ENCODE data around the gene FAM24A. TPM values are rescaled to one million over a fixed set of nuclear protein-coding genes. Genes with fewer than 3 reads are reported as not detected.

Gene FAM24A
- total and polyA plus RNA-seq, 10 of the 15 experiments (the other 5 are each of a cell fraction or from before 2014, with no cell fraction given), result not detected

DNA sequence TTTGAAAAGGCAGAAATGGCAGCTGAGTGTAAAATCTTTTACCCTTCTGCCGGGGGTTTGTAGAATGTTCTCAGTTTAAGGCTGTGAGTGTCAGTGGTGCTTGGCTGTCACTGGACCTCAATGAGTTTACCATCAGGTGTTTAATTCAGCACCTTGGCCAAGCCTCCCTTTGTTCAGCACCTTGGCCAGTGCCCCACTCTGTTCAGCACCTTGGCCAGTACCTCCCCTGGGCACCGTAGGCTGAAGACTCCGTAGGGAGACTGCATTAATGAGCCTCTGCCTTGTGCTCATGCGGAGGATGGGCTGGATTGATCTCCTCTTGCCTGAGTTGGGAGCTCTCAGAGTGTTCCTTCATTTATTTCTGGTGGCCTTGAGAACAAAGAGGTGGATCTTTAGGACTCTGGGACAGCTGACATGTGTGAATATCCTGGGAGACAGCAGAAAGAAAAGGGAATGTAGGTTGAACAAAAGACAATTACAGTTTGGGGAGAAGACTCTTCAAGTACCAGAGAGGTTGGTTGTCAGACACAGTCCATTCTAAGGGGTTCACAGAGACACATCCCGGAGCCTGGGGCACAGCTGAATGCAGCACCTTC is 1.6 kb downstream of the FAM24A start (continued):
- TF ChIP-seq, protein P1, sequence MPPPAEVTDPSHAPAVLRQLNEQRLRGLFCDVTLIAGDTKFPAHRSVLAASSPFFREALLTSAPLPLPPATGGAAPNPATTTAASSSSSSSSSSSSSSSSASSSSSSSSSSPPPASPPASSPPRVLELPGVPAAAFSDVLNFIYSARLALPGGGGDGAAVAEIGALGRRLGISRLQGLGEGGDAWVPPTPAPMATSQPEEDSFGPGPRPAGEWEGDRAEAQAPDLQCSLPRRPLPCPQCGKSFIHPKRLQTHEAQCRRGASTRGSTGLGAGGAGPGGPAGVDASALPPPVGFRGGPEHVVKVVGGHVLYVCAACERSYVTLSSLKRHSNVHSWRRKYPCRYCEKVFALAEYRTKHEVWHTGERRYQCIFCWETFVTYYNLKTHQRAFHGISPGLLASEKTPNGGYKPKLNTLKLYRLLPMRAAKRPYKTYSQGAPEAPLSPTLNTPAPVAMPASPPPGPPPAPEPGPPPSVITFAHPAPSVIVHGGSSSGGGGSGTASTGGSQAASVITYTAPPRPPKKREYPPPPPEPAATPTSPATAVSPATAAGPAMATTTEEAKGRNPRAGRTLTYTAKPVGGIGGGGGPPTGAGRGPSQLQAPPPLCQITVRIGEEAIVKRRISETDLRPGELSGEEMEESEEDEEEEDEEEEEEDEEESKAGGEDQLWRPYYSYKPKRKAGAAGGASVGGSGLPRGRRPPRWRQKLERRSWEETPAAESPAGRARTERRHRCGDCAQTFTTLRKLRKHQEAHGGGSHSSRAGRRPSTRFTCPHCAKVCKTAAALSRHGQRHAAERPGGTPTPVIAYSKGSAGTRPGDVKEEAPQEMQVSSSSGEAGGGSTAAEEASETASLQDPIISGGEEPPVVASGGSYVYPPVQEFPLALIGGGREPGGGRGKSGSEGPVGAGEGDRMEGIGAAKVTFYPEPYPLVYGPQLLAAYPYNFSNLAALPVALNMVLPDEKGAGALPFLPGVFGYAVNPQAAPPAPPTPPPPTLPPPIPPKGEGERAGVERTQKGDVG (CRISPR knock-in tag; IDR thresholded peaks at IDR 0.05), result no peak
- TF ChIP-seq BCL11A (IDR thresholded peaks at IDR 0.05; ENCODE audit: low read depth, low read length), result no peak
- TF ChIP-seq RCOR1 (conservative IDR thresholded peaks at IDR 0.05; ENCODE audit: low read depth, low read length), result peak; percentile 97
- TF ChIP-seq KLF5 (IDR thresholded peaks at IDR 0.05; ENCODE audit: partially characterized antibody), result no peak
- TF ChIP-seq ZNF217 (IDR thresholded peaks at IDR 0.05), result no peak
- TF ChIP-seq MTA2 (IDR thresholded peaks at IDR 0.05; ENCODE audit: low read depth), result no peak
- TF ChIP-seq, protein P2, sequence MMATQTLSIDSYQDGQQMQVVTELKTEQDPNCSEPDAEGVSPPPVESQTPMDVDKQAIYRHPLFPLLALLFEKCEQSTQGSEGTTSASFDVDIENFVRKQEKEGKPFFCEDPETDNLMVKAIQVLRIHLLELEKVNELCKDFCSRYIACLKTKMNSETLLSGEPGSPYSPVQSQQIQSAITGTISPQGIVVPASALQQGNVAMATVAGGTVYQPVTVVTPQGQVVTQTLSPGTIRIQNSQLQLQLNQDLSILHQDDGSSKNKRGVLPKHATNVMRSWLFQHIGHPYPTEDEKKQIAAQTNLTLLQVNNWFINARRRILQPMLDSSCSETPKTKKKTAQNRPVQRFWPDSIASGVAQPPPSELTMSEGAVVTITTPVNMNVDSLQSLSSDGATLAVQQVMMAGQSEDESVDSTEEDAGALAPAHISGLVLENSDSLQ (IDR thresholded peaks at IDR 0.05), result no peak
- no peak for TF ChIP-seq SMC3 (IDR thresholded peaks at IDR 0.05; ENCODE audit: borderline replicate concordance, low read length)
- TF ChIP-seq TBL1XR1 (IDR thresholded peaks at IDR 0.05; ENCODE audit: low read depth, low read length), result no peak
- TF ChIP-seq MEF2B (IDR thresholded peaks at IDR 0.05; ENCODE audit: partially characterized antibody, poor library complexity, severe bottlenecking), result no peak
- TF ChIP-seq, protein P3, sequence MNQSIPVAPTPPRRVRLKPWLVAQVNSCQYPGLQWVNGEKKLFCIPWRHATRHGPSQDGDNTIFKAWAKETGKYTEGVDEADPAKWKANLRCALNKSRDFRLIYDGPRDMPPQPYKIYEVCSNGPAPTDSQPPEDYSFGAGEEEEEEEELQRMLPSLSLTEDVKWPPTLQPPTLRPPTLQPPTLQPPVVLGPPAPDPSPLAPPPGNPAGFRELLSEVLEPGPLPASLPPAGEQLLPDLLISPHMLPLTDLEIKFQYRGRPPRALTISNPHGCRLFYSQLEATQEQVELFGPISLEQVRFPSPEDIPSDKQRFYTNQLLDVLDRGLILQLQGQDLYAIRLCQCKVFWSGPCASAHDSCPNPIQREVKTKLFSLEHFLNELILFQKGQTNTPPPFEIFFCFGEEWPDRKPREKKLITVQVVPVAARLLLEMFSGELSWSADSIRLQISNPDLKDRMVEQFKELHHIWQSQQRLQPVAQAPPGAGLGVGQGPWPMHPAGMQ (IDR thresholded peaks at IDR 0.05; ENCODE audit: borderline replicate concordance), result no peak
- TF ChIP-seq ZNF384 (IDR thresholded peaks at IDR 0.05; ENCODE audit: borderline replicate concordance, low read depth, low read length), result no peak
- TF ChIP-seq CBFB (IDR thresholded peaks at IDR 0.05; ENCODE audit: low read depth), result no peak
- TF ChIP-seq RUNX3 (IDR thresholded peaks at IDR 0.05; ENCODE audit: low read length), result no peak
- no peak for TF ChIP-seq ESRRA (IDR thresholded peaks at IDR 0.05; ENCODE audit: low read length)
- TF ChIP-seq MXI1 (IDR thresholded peaks at IDR 0.05; ENCODE audit: low read depth, low read length), result peak; percentile 52; the same call in 1 of the 2 replicates
- no peak for TF ChIP-seq ATF7 (IDR thresholded peaks at IDR 0.05; ENCODE audit: low read depth)
- no peak for TF ChIP-seq EGR1 (IDR thresholded peaks at IDR 0.05; ENCODE audit: borderline replicate concordance in 1 of 2, low read depth in 2 of 2, low read length in 2 of 2)
- TF ChIP-seq, protein P4, sequence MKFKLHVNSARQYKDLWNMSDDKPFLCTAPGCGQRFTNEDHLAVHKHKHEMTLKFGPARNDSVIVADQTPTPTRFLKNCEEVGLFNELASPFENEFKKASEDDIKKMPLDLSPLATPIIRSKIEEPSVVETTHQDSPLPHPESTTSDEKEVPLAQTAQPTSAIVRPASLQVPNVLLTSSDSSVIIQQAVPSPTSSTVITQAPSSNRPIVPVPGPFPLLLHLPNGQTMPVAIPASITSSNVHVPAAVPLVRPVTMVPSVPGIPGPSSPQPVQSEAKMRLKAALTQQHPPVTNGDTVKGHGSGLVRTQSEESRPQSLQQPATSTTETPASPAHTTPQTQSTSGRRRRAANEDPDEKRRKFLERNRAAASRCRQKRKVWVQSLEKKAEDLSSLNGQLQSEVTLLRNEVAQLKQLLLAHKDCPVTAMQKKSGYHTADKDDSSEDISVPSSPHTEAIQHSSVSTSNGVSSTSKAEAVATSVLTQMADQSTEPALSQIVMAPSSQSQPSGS (IDR thresholded peaks at IDR 0.05; ENCODE audit: low read length), result no peak
- TF ChIP-seq SP1 (IDR thresholded peaks at IDR 0.05; ENCODE audit: low read depth, low read length), result no peak
- TF ChIP-seq, protein P5, sequence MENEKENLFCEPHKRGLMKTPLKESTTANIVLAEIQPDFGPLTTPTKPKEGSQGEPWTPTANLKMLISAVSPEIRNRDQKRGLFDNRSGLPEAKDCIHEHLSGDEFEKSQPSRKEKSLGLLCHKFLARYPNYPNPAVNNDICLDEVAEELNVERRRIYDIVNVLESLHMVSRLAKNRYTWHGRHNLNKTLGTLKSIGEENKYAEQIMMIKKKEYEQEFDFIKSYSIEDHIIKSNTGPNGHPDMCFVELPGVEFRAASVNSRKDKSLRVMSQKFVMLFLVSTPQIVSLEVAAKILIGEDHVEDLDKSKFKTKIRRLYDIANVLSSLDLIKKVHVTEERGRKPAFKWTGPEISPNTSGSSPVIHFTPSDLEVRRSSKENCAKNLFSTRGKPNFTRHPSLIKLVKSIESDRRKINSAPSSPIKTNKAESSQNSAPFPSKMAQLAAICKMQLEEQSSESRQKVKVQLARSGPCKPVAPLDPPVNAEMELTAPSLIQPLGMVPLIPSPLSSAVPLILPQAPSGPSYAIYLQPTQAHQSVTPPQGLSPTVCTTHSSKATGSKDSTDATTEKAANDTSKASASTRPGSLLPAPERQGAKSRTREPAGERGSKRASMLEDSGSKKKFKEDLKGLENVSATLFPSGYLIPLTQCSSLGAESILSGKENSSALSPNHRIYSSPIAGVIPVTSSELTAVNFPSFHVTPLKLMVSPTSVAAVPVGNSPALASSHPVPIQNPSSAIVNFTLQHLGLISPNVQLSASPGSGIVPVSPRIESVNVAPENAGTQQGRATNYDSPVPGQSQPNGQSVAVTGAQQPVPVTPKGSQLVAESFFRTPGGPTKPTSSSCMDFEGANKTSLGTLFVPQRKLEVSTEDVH (IDR thresholded peaks at IDR 0.05; ENCODE audit: low read depth, partially characterized antibody), result peak; percentile 51
- TF ChIP-seq BRCA1 (IDR thresholded peaks at IDR 0.05; ENCODE audit: low read depth, low read length), result no peak
